GM13977 (cell line): Measurements from ENCODE around the gene GAREM2.

Source experiments
- DNase-seq: peaks from one replicate; pipeline ENCODE4 v3.0.0; 2012; ENCODE audit warnings: low spot score
- in situ Hi-C: fragments of 300-500 bp; cut with MboI; formaldehyde crosslinking; loops from one replicate; pipeline ENCODE4 v1.12.0; 2022; ENCODE audit warnings: low sequenced_read_pairs, low pct_unique_long_range_greater_than_20kb, mixed read lengths, inconsistent platforms; ENCODE audit not compliant: unreplicated experiment
- TF ChIP-seq, protein P1 (sequence below): IDR thresholded peaks from 2 replicates; pipeline ENCODE4 v1.5.1; 2012; ENCODE audit warnings: mild to moderate bottlenecking, control low read depth; ENCODE audit not compliant: insufficient read depth; ENCODE audit errors: extremely low read depth, missing control alignments

The GAREM2 gene

DNA sequence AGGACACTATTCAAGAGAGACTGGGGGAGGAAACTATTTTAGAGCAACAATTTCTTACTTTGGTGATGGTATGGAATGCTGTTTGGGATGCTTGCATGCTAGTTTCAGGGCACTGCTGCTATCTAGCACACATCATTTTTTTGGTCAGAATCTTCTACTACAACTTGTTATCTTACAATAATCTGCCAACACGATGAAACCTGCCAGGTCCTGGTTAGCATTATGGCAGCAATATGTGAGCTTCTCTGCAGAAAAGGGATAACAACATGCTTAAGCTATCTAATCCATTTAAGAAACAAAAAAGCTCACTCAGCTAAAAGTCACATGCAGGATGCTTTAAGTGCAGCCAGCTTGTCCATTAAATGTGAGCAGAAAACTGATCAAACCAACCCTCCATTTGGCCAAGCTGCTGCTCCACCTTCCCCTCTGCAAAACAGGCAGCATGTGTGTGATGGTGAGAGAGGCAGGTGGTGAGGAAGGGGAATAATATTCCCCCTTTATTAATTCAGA is 30.1 kb downstream of the GAREM2 start:
- TF ChIP-seq, protein P1, sequence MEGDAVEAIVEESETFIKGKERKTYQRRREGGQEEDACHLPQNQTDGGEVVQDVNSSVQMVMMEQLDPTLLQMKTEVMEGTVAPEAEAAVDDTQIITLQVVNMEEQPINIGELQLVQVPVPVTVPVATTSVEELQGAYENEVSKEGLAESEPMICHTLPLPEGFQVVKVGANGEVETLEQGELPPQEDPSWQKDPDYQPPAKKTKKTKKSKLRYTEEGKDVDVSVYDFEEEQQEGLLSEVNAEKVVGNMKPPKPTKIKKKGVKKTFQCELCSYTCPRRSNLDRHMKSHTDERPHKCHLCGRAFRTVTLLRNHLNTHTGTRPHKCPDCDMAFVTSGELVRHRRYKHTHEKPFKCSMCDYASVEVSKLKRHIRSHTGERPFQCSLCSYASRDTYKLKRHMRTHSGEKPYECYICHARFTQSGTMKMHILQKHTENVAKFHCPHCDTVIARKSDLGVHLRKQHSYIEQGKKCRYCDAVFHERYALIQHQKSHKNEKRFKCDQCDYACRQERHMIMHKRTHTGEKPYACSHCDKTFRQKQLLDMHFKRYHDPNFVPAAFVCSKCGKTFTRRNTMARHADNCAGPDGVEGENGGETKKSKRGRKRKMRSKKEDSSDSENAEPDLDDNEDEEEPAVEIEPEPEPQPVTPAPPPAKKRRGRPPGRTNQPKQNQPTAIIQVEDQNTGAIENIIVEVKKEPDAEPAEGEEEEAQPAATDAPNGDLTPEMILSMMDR, result no peak
- DNase-seq, result no peak
- in situ Hi-C loops, result no loop called here

DNA sequence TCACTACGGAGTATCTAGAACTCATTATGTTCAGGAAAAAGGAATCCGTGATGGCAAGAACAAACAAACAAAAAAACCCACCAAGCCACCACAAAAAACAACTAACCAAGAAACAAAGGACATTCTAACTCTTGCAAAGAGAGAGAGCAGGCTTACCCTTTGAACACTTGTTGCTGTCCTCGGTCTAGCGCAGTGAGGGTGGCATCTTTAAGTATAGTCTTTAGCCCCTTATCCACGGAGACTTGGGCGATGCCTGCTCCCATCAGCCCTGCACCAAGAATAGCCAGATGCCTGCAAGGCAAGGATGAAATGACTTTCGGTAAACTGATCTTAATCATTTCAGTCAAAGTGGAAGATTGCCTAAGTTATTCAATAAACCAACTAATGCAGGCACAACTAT is 31.0 kb downstream of the GAREM2 start:
- in situ Hi-C loops, result no loop called here
- DNase-seq, result no peak
- TF ChIP-seq, protein P1, result no peak

DNA sequence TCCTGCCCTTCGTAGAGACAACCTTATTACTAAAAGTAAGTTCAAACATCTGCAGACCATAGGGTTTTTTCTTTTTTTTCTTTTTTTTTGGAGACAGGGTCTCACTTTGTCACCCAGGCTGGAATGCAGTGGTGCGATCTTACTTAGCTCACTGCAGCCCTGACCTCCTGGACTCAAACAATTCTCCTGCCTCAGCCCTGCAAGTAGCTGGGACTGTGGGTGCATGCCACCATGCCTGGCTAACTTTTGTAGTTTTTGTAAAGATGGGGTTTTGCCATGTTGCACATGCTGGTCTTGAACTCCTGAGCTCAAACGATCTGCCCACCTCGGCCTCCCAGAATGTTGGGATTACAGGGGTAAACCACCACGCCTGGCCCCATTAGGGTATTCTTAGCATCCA is 39.1 kb downstream of the GAREM2 start:
- DNase-seq, result no peak
- in situ Hi-C loops, result no loop called here
- TF ChIP-seq, protein P1, result no peak

DNA sequence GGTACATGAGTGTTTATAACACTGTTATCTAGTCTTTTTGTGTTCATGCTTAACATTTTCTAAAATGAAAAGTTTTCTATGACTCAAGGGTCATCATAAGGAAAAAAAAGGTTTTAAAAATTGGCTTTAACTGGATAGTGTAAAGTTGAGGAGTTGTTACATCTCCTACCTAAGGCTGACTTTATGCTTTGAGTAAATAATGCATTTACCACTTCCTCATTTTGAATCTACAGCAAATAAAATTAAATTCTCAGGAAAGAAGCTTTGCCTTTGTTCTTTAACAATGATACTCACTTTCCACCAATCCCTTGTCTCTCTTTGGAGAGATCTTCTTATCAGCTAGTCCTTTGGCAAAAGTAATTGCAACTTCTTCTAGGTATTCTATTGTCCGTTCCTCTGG is 41.9 kb downstream of the GAREM2 start:
- TF ChIP-seq, protein P1, result no peak
- DNase-seq, result no peak
- in situ Hi-C loops, result no loop called here

DNA sequence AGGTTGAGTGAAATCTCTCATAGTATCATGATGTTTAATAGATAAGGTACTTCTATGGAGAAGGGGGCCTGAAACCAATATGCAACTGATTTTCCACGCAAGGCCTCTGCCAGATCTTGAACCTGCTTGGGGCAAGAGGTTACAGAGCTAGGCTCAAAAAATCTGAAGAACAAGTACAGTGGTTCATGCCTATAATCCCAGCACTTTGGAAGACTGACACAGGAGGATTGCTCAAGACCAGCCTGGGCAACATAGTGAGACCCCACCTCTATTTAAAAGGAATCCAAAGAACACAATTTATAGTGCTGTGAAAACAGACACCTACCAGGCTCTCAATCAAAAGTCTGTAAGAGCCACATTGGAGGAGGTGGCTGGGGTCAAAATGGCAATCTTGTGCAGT is 42.9 kb downstream of the GAREM2 start:
- in situ Hi-C loops, result no loop called here
- TF ChIP-seq, protein P1, result no peak
- no peak for DNase-seq

DNA sequence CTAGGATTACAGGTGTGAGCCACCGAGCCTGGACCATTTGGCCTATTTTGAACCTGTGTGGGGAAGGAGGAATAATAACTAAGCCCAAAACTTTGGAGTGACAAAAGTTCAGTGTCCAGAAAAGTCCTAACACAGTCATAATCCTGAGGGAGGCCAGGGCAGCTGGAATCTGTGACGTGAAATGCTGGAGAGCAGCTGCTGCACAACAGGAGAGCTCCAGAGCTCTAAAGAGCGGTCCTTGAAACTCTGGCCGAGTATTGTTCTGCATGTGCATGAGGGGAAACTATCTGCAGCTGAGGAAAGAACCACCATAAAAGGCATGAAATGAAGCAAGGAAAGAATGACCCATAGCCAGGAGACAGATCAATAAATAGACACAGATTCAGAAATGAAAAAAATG is 43.7 kb downstream of the GAREM2 start:
- no peak for DNase-seq
- TF ChIP-seq, protein P1, result no peak
- in situ Hi-C loops, result no loop called here

DNA sequence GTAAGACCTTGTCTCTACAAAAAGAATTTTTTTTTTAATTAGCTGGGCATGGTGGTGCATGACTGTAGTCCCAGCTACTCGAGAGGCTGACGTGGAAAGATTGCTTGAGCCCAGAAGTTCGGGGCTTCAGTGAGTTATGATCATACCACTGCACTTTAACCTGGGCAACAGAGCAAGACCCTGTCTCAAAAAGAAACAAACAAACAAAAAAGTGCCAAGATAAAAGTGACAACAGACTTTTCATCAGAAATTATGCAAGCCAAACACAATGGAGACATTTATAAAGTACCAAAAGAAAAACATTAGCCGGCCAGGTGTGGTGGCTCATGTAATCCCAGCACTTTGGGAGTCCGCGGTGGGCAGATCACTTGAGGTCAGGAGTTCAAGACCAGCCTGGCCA is 44.8 kb downstream of the GAREM2 start:
- DNase-seq, result no peak
- TF ChIP-seq, protein P1, result no peak
- in situ Hi-C loops, result no loop called here
